IPS DF 6.9 (cell line): ENCODE data around the gene TTLL10.

ENCODE experiments used
- DNase-seq: peaks from one replicate; pipeline ENCODE4 v3.0.0-alpha.2; 2013; ENCODE audit warnings: low read depth, low spot score
- H3K27ac ChIP-seq: one replicate; pipeline ENCODE4 v1.5.1; 2013; ENCODE audit warnings: low read length, control low read depth
- H3K27me3 ChIP-seq: 2 replicates; pipeline ENCODE4 v1.6.1; 2013; ENCODE audit warnings: mild to moderate bottlenecking, low read length; ENCODE audit not compliant: control insufficient read depth, insufficient read depth
- H3K36me3 ChIP-seq: 2 replicates; pipeline ENCODE4 v1.6.1; 2013; ENCODE audit warnings: low read length; ENCODE audit not compliant: control insufficient read depth, insufficient read depth
- H3K4me1 ChIP-seq: 2 replicates; pipeline ENCODE4 v1.6.1; 2013; ENCODE audit warnings: low read length; ENCODE audit not compliant: control insufficient read depth, insufficient read depth
- H3K4me3 ChIP-seq: 2 replicates; pipeline ENCODE4 v1.5.1; 2013; ENCODE audit warnings: mild to moderate bottlenecking, low read length
- H3K9me3 ChIP-seq: 2 replicates; pipeline ENCODE4 v1.6.1; 2013; ENCODE audit warnings: low read length, inconsistent platforms; ENCODE audit not compliant: control insufficient read depth, insufficient read depth
- WGBS: extraction: QIAGEN DNeasy Blood & Tissue Kit; methylation state at CpG from one replicate; pipeline ENCODE4 v1.1.7; 2013; ENCODE audit warnings: mixed read lengths, missing lambda C conversion rate; ENCODE audit not compliant: insufficient read length, insufficient coverage; 5-methylcytosine and 5-hydroxymethylcytosine counted together

The TTLL10 gene

GRCh38 chr1:1173793-1174415 lies at the start of gene TTLL10:
Gene TTLL10, plus strand, starts transcription at chr1:1173880. Its CDS starts 5,336 bp downstream, at chr1:1179216.
- Histone ChIP-seq H3K27me3 (no peaks in the 10 kb centered on the region), H3K27ac (no peak within 1 kb of the TSS), H3K9me3 (no peaks in the 10 kb centered on the region), H3K4me3 (no peak within 1 kb of the TSS), H3K36me3 (no peaks in the 10 kb centered on the region; the same call in 1 of the 2 replicates), H3K4me1 (peaks cover 13% of the 10 kb centered on the region)
- DNase-seq, result no peak
- WGBS, result no CpG with 5 or more reads among the region's 35 CpGs

- no peaks in the 10 kb centered on the region; the same call in 1 of the 2 replicates for H3K4me1 ChIP-seq
- H3K36me3 ChIP-seq, result no peaks in the 10 kb centered on the region
- H3K27me3 ChIP-seq, result no peaks in the 10 kb centered on the region
- no peak overlapping the region for H3K27ac ChIP-seq
- no CpG with 5 or more reads among the region's 7 CpGs for WGBS
- no peak for DNase-seq
- H3K9me3 ChIP-seq, result no peaks in the 10 kb centered on the region
- H3K4me3 ChIP-seq, result no peak overlapping the region
These were observed 49.2 kb upstream of the TTLL10 start for GRCh38 chr1:1124508-1124785.

- no peaks in the 10 kb centered on the region for H3K36me3 ChIP-seq
- H3K27ac ChIP-seq, result no peak overlapping the region
- H3K9me3 ChIP-seq, result no peaks in the 10 kb centered on the region
- no peaks in the 10 kb centered on the region for H3K27me3 ChIP-seq
- no peak overlapping the region for H3K4me3 ChIP-seq
- WGBS, result no CpG with 5 or more reads among the region's 29 CpGs
- no peak for DNase-seq
- no peaks in the 10 kb centered on the region; the same call in 1 of the 2 replicates for H3K4me1 ChIP-seq
These were observed 48.7 kb upstream of the TTLL10 start for GRCh38 chr1:1124786-1125642.

- DNase-seq, result no peak
- Histone ChIP-seq H3K27me3 (no peaks in the 10 kb centered on the region), H3K9me3 (no peaks in the 10 kb centered on the region), H3K4me1 (no peaks in the 10 kb centered on the region; the same call in 1 of the 2 replicates), H3K4me3 (no peak overlapping the region), H3K36me3 (no peaks in the 10 kb centered on the region), H3K27ac (no peak overlapping the region)
- no CpG with 5 or more reads among the region's 18 CpGs for WGBS
These were observed 47.7 kb upstream of the TTLL10 start for GRCh38 chr1:1125945-1126344.

GRCh38 chr1:1127551-1128451 lies 45.9 kb upstream of the TTLL10 start:
- WGBS, result no CpG with 5 or more reads among the region's 45 CpGs
- Histone ChIP-seq H3K27ac (no peak overlapping the region), H3K4me3 (no peak overlapping the region), H3K27me3 (no peaks in the 10 kb centered on the region), H3K9me3 (no peaks in the 10 kb centered on the region), H3K4me1 (peaks cover 2% of the 10 kb centered on the region; the same call in 1 of the 2 replicates), H3K36me3 (no peaks in the 10 kb centered on the region)
- no peak for DNase-seq

GRCh38 chr1:1128454-1129139 lies 45.1 kb upstream of the TTLL10 start:
- no peaks in the 10 kb centered on the region for H3K9me3 ChIP-seq
- peaks cover 2% of the 10 kb centered on the region; the same call in 1 of the 2 replicates for H3K4me1 ChIP-seq
- H3K27me3 ChIP-seq, result no peaks in the 10 kb centered on the region
- no CpG with 5 or more reads among the region's 32 CpGs for WGBS
- no peak for DNase-seq
- H3K36me3 ChIP-seq, result no peaks in the 10 kb centered on the region
- H3K4me3 ChIP-seq, result no peak overlapping the region
- no peak overlapping the region for H3K27ac ChIP-seq

- H3K27me3 ChIP-seq, result no peaks in the 10 kb centered on the region
- no CpG with 5 or more reads among the region's 19 CpGs for WGBS
- H3K4me3 ChIP-seq, result no peak overlapping the region
- H3K27ac ChIP-seq, result no peak overlapping the region
- DNase-seq, result no peak
- H3K36me3 ChIP-seq, result no peaks in the 10 kb centered on the region
- peaks cover 2% of the 10 kb centered on the region; the same call in 1 of the 2 replicates for H3K4me1 ChIP-seq
- no peaks in the 10 kb centered on the region for H3K9me3 ChIP-seq
These were observed 44.3 kb upstream of the TTLL10 start for GRCh38 chr1:1129381-1129821.

- no peak overlapping the region for H3K4me3 ChIP-seq
- WGBS, result no CpG with 5 or more reads among the region's 43 CpGs
- H3K27ac ChIP-seq, result no peak overlapping the region
- no peaks in the 10 kb centered on the region for H3K27me3 ChIP-seq
- no peaks in the 10 kb centered on the region for H3K36me3 ChIP-seq
- H3K4me1 ChIP-seq, result peaks cover 2% of the 10 kb centered on the region; the same call in 1 of the 2 replicates
- no peak for DNase-seq
- no peaks in the 10 kb centered on the region for H3K9me3 ChIP-seq
These were observed 43.2 kb upstream of the TTLL10 start for GRCh38 chr1:1130206-1131120.
